HG03095 (cell line): Measurements from ENCODE around the gene KRTAP10-5.
"Not testable (repeated sequence)": the region's sequence is repeated elsewhere in the genome, so short reads cannot be mapped to it uniquely, and the experiment has no call there.

Experiments used
- ATAC-seq: cut with Tn5 transposase; IDR thresholded peaks from one replicate; pipeline ENCODE4 v1.9.1; 2021; ENCODE audit warnings: moderate library complexity; ENCODE audit not compliant: unreplicated experiment

The KRTAP10-5 gene

GRCh38 chr21:44591801-44592130 lies 11.4 kb upstream of the KRTAP10-5 start:
- ATAC-seq = not testable (repeated sequence)

GRCh38 chr21:44590897-44591800 lies 10.7 kb upstream of the KRTAP10-5 start:
- ATAC-seq = not testable (repeated sequence)

- ATAC-seq = no peak
These were observed 9.9 kb upstream of the KRTAP10-5 start for GRCh38 chr21:44590311-44590721.

GRCh38 chr21:44589586-44590305 lies 9.3 kb upstream of the KRTAP10-5 start:
- no peak for ATAC-seq

GRCh38 chr21:44589094-44589493 lies 8.7 kb upstream of the KRTAP10-5 start:
- no peak for ATAC-seq

- ATAC-seq = no peak
These were observed 5.5 kb upstream of the KRTAP10-5 start for GRCh38 chr21:44585892-44586291.

GRCh38 chr21:44583800-44584147 lies 3.4 kb upstream of the KRTAP10-5 start:
- ATAC-seq = no peak

GRCh38 chr21:44583089-44583799 lies 2.8 kb upstream of the KRTAP10-5 start:
- no peak for ATAC-seq

- no peak for ATAC-seq
These were observed 1.7 kb upstream of the KRTAP10-5 start for GRCh38 chr21:44582055-44582454.

- no peak for ATAC-seq
These were observed 754 bp upstream of the KRTAP10-5 start for GRCh38 chr21:44581158-44581557.

- no peak for ATAC-seq
These were observed 615 bp downstream of the KRTAP10-5 start for GRCh38 chr21:44579833-44580144.

GRCh38 chr21:44579056-44579832 lies 1.2 kb downstream of the KRTAP10-5 start:
- no peak for ATAC-seq

- no peak for ATAC-seq
These were observed 1.9 kb downstream of the KRTAP10-5 start for GRCh38 chr21:44578371-44579055.

- no peak for ATAC-seq
These were observed 4.4 kb downstream of the KRTAP10-5 start for GRCh38 chr21:44576025-44576420.

GRCh38 chr21:44575307-44576024 lies 4.9 kb downstream of the KRTAP10-5 start:
- ATAC-seq = no peak

GRCh38 chr21:44574457-44575306 lies 5.7 kb downstream of the KRTAP10-5 start:
- ATAC-seq = no peak

GRCh38 chr21:44573630-44574456 lies 6.6 kb downstream of the KRTAP10-5 start, which contains the start of gene KRTAP10-4:
TSS of gene KRTAP10-4 (plus strand) at chr21:44573729. CDS start at chr21:44573759, 30 bp downstream.
- ATAC-seq = not testable (repeated sequence)
